HL-60 (cell line): ENCODE measurements around the gene RPS26.
"Not testable (repeated sequence)": the region's sequence is repeated elsewhere in the genome, so short reads cannot be mapped to it uniquely, and the experiment has no call there.

ENCODE experiments used
- POLR2AphosphoS5 ChIP-seq: IDR thresholded peaks from 2 replicates; pipeline ENCODE4 v1.6.1; 2012; ENCODE audit warnings: low read depth
- SPI1 ChIP-seq: IDR thresholded peaks from 2 replicates; pipeline ENCODE4 v1.6.1; 2012; ENCODE audit warnings: low read depth, mild to moderate bottlenecking, borderline replicate concordance
- TF ChIP-seq, protein P1 (sequence below): IDR thresholded peaks from one replicate; pipeline ENCODE4 v1.5.1; 2011; ENCODE audit warnings: low read length, control low read depth, inconsistent platforms; ENCODE audit not compliant: insufficient read depth
- TF ChIP-seq, protein P2 (sequence below): IDR thresholded peaks from 2 replicates; pipeline ENCODE4 v1.6.1; 2012; ENCODE audit warnings: low read depth; ENCODE audit not compliant: insufficient replicate concordance

DNA sequence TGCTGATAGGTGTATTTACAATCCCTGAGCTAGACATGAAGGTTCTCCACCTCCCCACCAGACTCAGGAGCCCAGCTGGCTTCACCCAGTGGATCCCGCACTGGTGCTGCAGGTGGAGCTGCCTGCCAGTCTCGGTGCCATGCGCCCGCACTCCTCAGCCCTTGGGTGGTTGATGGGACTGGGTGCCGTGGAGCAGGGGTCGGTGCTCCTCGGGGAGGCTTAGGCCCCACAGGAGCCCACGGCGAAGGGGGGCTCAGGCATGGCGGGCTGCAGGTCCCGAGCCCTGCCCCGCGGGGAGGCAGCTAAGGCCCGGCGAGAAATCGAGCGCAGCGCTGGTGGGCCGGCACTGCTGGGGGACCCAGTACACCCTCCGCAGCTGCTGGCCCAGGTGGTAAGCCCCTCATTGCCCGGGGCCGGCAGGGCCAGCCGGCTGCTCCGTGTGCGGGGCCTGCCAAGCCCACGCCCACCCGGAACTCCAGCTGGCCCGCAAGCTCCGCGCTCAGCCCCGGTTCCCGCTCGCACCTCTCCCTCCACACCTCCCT is 41.6 kb upstream of the RPS26 start:
- TF ChIP-seq, protein P1, sequence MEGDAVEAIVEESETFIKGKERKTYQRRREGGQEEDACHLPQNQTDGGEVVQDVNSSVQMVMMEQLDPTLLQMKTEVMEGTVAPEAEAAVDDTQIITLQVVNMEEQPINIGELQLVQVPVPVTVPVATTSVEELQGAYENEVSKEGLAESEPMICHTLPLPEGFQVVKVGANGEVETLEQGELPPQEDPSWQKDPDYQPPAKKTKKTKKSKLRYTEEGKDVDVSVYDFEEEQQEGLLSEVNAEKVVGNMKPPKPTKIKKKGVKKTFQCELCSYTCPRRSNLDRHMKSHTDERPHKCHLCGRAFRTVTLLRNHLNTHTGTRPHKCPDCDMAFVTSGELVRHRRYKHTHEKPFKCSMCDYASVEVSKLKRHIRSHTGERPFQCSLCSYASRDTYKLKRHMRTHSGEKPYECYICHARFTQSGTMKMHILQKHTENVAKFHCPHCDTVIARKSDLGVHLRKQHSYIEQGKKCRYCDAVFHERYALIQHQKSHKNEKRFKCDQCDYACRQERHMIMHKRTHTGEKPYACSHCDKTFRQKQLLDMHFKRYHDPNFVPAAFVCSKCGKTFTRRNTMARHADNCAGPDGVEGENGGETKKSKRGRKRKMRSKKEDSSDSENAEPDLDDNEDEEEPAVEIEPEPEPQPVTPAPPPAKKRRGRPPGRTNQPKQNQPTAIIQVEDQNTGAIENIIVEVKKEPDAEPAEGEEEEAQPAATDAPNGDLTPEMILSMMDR: not testable (repeated sequence)
- TF ChIP-seq SPI1, POLR2AphosphoS5: not testable (repeated sequence)
- TF ChIP-seq, protein P2, sequence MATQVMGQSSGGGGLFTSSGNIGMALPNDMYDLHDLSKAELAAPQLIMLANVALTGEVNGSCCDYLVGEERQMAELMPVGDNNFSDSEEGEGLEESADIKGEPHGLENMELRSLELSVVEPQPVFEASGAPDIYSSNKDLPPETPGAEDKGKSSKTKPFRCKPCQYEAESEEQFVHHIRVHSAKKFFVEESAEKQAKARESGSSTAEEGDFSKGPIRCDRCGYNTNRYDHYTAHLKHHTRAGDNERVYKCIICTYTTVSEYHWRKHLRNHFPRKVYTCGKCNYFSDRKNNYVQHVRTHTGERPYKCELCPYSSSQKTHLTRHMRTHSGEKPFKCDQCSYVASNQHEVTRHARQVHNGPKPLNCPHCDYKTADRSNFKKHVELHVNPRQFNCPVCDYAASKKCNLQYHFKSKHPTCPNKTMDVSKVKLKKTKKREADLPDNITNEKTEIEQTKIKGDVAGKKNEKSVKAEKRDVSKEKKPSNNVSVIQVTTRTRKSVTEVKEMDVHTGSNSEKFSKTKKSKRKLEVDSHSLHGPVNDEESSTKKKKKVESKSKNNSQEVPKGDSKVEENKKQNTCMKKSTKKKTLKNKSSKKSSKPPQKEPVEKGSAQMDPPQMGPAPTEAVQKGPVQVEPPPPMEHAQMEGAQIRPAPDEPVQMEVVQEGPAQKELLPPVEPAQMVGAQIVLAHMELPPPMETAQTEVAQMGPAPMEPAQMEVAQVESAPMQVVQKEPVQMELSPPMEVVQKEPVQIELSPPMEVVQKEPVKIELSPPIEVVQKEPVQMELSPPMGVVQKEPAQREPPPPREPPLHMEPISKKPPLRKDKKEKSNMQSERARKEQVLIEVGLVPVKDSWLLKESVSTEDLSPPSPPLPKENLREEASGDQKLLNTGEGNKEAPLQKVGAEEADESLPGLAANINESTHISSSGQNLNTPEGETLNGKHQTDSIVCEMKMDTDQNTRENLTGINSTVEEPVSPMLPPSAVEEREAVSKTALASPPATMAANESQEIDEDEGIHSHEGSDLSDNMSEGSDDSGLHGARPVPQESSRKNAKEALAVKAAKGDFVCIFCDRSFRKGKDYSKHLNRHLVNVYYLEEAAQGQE: not testable (repeated sequence)
